H54 (cell line): ENCODE data around the gene KRTAP22-1.

ENCODE experiments used
- DNase-seq: peaks from one replicate; pipeline ENCODE4 v3.0.0; 2011; ENCODE audit warnings: low spot score, mixed read lengths; ENCODE audit not compliant: insufficient read length
- FAIRE-seq: peaks from 3 replicates; lab custom pipeline; 2011; peaks lifted over from hg19 to GRCh38; lab: Jason Lieb, UNC
- POLR2A ChIP-seq: IDR thresholded peaks from 2 replicates; pipeline ENCODE4 v1.6.1; 2011; ENCODE audit warnings: low read depth, mild to moderate bottlenecking, low read length

Gene KRTAP22-1

DNA sequence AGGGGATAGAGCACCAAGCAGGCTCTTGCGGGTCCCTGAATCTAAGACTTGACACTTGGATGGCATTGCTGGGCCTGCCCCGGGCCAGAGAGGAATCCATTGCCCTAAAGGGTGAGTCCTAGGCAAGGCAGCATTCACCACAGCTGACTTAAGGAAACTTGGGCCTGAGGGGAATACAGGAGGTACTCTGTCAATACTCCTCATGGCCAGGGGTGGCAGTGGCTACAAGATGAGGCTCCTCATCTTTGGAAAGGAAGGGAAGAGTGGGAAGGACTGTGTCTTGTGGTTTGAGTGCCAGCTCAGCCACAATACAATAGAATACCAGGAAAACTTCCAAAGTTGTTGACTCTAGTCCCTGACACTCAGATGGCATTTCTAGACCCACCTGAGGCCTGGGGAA, 5.1 kb downstream of the KRTAP22-1 start:
- TF ChIP-seq POLR2A, result no peak
- no peak for DNase-seq
- no peak for FAIRE-seq

DNA sequence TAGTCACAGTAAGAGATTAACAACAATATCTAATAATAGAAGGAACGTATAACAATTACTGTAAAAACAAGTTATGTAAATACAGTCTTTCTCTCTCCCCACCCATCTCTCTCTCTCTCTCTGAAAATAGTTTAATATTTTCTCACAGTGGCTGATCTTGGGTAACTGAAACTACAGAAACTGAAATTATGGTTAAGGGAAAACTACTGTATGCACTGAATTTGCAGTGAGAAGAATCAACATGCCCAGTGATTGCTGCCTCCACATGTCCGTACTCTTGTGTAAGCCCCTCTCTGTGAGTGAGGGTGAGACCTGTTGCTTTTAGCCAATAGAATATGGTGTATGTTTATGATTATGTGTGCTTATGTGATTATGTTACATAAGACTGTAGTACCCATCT, 11.2 kb downstream of the KRTAP22-1 start:
- DNase-seq (no peak), FAIRE-seq (no peak)
- TF ChIP-seq POLR2A, result no peak

DNA sequence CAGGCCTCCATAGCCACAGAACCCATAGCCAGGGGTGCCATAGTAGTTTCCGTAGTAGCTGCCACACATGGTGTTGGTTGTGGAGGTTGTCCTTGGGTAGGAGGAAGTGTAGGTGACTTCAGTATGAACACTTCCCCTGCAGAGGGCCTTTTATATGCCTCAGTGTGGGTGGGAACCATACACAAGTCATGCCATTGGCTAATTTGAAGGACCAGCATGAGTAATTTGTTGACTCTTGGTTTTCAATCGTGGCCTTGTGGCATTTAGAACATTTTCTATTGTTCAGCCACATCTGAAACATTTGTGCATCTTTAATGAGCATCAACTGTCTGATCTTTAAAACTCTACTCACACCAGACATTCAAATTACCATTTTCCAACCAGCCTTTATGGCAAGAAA, 12.9 kb downstream of the KRTAP22-1 start, which contains the start of gene KRTAP6-1:
TSS of gene KRTAP6-1 (minus strand) at position 95 of the 400 bp plus-strand sequence. CDS start at position 69, 26 bp downstream.
- TF ChIP-seq POLR2A, result no peak
- DNase-seq, result no peak
- FAIRE-seq, result no peak

DNA sequence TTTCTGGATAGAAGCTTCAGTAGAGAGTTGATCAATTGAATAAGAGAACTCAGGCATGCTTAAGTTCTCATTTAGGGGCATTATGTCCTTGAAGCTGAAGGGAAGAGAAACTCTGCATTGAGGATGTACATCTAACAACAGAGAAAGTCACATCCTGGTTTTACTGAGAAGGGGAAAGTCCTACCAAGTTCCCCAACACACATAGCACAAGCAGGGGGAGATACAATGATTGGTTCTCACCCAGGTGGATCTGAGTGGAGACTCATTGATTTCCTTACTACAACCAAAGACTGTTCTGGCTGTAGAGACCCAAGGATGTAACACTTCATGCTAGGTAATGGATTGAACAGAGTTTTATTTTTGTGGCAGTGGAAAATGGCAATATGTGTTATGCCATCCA, 14.3 kb downstream of the KRTAP22-1 start:
- FAIRE-seq (no peak), DNase-seq (no peak)
- no peak for TF ChIP-seq POLR2A

DNA sequence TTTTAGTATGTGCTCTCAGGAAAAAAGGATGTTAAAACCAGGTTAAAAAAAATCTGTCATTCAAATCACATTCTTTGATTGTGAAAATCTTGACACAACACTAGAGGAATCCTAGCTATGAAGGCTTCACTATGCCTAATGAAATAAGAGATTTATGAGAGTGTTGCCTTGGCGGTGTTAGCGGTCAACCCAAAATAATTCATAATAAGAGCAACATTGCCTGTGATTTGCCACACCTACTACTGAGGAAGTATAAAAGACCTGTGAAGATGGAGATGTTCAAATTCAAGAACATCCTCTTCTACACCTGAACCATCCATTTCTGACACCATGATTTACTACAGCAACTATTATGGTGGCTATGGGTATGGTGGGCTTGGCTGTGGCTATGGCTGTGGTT, 15.2 kb downstream of the KRTAP22-1 start, which contains the start of gene KRTAP20-1:
TSS of gene KRTAP20-1 (plus strand) at position 301 of the 400 bp plus-strand sequence. CDS start at position 331, 30 bp downstream.
- TF ChIP-seq POLR2A, result no peak
- FAIRE-seq (no peak), DNase-seq (no peak)

DNA sequence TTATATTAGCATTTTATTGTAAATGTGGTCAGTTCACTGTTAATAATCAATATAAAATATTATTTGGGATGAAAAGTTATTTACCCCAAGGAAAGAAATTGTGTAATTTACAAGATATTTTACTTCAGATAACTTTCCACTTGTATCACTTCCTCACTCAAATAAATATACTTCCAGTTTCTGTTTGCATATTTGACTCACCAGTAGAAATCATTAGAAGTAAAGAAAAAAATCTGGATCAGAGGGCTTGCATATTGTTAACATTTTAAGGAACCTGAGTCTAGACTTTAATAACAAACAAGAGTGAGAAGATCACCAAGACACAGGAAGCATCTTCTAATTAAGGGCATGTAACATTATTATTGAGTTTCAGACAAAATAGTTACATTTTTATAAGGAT, 19.2 kb downstream of the KRTAP22-1 start:
- FAIRE-seq (no peak), DNase-seq (no peak)
- TF ChIP-seq POLR2A, result no peak

DNA sequence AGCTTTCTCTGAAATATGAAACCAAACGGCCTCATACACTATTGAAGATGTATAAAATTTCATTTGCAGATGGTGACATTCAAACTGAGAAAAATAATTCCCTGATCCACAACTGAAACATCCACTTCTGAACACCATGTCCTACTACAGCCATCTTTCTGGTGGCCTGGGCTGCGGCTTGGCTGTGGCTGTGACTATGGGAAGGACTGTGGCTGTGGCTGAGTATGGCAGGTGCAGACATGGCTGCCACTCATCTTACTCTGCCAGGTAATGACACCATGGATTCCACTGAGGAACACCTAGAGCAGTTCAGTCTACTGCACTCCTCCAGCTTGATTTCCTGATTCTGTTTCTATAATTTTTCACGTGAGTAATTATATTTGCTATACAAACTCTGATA, 19.6 kb downstream of the KRTAP22-1 start, which contains the start of gene KRTAP20-4:
TSS of gene KRTAP20-4 (plus strand) at position 106 of the 400 bp plus-strand sequence.
- no peak for TF ChIP-seq POLR2A
- FAIRE-seq, result no peak
- DNase-seq, result no peak

DNA sequence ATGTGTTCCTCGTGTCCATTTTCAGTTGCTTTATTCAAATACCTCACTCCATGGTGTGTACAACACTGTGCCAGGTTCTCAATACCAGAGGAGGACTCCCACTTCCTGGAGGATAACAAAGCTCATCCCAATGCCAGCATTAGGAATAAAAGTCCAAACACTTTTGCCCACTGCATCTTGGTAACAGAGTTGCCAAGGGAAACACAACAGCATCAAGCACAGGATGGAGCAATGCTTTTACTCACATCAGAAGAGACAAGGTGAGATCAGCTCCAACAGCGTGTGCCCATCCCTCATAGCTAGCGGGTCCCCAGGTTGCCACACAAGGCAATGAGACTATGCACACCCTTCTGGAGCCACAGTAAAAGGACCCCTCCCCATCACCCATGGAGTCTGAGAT, 22.5 kb downstream of the KRTAP22-1 start:
- DNase-seq (no peak), FAIRE-seq (no peak)
- no peak for TF ChIP-seq POLR2A

DNA sequence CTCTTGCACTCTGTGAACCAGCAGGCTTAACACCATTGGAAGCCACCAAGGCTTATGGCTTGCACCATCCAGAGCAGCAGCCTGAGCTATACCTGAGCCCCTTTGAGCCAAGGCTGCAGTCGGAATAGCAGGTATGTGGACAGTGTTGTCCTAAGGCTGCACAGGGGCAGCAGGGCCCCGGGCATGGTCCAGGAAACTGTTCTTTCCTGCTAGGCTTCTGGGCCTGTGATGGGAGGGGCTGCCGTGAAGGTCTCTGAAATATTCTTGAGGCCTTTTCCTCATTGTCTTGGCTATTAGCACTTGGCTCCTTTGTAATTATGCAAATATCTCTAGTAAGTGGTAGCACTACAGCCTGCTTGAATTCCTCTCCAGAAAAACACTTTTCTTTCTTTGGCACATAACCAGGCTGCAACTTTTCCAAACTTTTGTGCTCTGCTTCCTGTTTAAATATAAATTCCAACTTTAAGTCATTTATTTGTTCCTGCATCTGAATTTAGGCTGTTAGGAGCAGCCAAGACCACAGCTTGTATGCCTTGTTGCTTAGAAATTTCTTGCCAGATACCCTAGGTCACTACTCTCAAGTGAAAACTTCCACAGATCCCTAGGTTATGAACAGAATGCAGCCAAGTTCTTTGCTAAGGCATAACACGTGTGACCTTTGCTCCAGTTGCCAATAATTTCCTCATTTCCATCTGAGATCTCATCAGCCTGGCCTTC, 24.7 kb downstream of the KRTAP22-1 start:
- FAIRE-seq (no peak), DNase-seq (no peak)
- no peak for TF ChIP-seq POLR2A

DNA sequence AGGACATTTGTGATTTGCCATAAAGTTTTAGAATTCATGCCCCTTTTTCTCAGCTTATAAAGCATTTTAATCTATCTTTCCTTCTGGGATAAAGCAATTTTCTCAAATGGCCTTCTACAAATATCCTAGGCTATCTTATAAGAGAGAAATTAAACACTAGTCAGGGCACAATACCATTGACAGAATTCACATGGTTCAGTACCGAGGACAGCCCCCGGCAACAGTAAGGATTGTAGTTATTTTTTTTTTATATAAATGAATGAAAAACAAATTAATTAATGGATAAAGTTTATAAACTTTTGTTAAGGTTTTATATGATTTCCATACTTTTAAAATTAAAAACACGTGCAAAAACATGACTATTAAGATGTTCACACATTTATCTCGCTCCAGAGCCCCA, 27.2 kb downstream of the KRTAP22-1 start:
- TF ChIP-seq POLR2A, result no peak
- FAIRE-seq (no peak), DNase-seq (no peak)

DNA sequence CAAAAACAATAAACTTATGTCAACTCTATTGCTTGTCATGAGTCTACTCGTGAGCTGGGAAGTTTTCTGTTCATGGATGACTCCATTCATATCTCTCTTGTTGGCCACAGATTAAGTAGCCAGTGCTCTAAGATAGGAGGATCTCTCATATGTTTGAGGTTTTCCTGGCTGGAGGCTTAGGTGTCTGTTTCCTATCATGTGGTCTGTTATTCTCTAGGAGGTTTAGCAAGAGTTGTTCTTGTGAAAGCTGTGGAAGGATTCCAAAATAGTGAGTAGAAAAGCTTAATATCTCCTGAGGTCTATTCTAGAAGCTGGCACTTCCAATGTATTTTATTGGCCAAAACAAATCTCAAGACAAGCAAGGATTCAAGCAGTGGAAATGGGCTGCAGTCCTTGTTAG, 28.3 kb downstream of the KRTAP22-1 start:
- FAIRE-seq (no peak), DNase-seq (no peak)
- no peak for TF ChIP-seq POLR2A

DNA sequence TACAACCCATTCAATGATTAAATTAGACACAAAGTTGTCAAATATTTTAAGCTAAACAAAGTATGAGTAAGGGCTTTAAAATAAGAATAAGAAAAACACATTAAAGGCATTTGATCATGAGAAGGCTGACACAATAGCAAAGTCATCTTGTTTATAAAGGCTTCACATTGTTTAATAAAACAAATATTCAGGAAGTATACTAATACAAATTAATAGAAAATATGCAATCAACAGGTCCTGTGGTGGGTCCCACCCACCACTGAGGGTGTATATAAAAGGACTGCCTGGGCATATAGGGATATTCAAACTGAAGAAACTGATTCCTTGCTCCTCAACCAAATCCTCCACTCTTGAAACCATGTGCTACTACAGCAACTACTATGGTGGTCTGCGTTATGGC, 34.0 kb downstream of the KRTAP22-1 start, which contains the start of gene KRTAP20-2:
TSS of gene KRTAP20-2 (plus strand) at position 301 of the 400 bp plus-strand sequence. CDS start at position 359, 58 bp downstream.
- no peak for TF ChIP-seq POLR2A
- FAIRE-seq (no peak), DNase-seq (no peak)

DNA sequence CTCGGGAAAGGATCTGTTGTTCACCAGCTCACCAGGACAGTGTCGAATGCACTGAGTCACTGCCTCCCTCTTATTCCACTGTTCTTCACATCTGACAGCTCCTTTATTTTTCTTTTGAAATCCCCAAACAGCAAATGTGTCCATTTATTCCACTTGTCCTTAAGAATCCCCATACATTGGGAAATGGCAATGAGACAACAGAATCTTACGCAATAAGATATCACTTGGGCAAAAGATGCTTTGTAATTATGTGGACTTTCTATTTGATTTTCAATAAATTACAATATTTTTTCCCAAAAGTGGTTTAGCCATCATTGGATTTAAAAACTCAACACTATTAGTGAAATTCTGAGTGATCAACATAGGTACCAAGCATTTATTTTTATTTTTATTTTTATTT, 37.8 kb downstream of the KRTAP22-1 start:
- no peak for FAIRE-seq

DNA sequence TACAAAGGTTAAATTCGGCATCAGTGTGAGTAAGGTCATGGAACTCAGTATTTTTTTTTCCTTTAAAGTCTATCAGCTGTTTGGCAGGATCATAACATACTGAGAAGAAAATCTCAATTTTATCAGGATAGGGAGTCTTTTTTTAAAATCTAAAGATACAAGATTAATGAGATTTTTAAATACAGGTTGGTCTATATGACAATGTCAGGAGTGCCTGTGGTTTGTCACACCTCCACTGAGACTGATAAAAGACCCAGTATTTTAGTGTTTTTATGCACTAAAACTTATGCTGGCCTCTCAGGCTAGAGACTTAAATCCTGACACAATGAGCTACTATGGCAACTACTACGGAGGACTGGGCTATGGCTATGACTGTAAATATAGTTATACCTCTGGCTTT, 41.7 kb downstream of the KRTAP22-1 start, which contains the start of gene KRTAP20-3:
TSS of gene KRTAP20-3 (plus strand) at position 301 of the 400 bp plus-strand sequence.
- FAIRE-seq (no peak), DNase-seq (no peak)

More for the DNA sequence above, 37.8 kb downstream of the KRTAP22-1 start:
- no peak for TF ChIP-seq POLR2A
- no peak for DNase-seq

More for the DNA sequence above, 41.7 kb downstream of the KRTAP22-1 start, which contains the start of gene KRTAP20-3:
- TF ChIP-seq POLR2A, result no peak
